GM12892 (cell line): ENCODE measurements around the gene ELMO3.

ENCODE experiments used
- POLR2A ChIP-seq: IDR thresholded peaks from 2 replicates; pipeline ENCODE4 v1.6.1; 2011; ENCODE audit warnings: low read depth, low read length, control low read depth
- POLR2AphosphoS5 ChIP-seq: IDR thresholded peaks from 2 replicates; pipeline ENCODE4 v1.6.1; 2011; ENCODE audit warnings: low read depth, low read length, control low read depth

DNA sequence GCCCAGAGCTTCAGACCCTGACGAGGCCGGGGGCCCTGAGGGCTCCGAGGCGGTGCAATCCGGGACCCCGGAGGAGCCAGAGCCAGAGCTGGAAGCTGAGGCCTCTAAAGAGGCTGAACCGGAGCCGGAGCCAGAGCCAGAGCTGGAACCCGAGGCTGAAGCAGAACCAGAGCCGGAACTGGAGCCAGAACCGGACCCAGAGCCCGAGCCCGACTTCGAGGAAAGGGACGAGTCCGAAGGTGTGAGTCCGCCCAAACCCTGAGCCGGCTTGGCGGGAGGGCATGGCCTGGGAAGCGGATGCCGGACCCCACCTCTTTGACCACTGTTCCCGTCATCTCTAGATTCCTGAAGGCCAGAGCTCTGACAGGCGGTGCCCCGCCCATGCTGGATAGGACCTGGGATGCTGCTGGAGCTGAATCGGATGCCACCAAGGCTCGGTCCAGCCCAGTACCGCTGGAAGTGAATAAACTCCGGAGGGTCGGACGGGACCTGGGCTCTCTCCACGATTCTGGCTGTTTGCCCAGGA is 24.2 kb upstream of the ELMO3 start:
- TF ChIP-seq POLR2A (no peak), POLR2AphosphoS5 (no peak)
